GM18907 (cell line): Measurements from ENCODE around the gene PAFAH1B2.

Source experiments
- ATAC-seq: cut with Tn5 transposase; IDR thresholded peaks from one replicate; pipeline ENCODE4 v1.9.1; 2021; ENCODE audit warnings: mild to moderate bottlenecking, moderate library complexity; ENCODE audit not compliant: unreplicated experiment

The PAFAH1B2 gene

DNA sequence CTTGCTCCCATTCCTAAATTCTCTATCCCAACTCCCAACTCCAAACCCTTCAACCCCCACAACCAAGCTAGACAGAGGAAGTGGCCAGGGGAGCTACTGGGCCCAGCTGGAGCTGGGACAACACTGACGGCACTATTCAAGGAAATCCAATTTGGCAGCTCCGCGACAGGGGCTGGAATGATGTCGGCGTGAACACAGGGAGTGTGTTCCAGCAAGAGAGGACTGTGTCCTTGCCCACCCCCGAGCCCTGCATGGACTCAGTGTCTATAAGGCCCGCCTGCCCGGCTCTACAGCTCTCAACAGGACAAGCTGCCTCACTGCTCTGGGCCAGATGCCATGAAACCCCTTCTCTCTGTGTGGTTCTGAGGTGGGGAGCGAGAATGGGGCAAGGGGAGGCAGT, 76.5 kb downstream of the PAFAH1B2 start:
- no peak for ATAC-seq

DNA sequence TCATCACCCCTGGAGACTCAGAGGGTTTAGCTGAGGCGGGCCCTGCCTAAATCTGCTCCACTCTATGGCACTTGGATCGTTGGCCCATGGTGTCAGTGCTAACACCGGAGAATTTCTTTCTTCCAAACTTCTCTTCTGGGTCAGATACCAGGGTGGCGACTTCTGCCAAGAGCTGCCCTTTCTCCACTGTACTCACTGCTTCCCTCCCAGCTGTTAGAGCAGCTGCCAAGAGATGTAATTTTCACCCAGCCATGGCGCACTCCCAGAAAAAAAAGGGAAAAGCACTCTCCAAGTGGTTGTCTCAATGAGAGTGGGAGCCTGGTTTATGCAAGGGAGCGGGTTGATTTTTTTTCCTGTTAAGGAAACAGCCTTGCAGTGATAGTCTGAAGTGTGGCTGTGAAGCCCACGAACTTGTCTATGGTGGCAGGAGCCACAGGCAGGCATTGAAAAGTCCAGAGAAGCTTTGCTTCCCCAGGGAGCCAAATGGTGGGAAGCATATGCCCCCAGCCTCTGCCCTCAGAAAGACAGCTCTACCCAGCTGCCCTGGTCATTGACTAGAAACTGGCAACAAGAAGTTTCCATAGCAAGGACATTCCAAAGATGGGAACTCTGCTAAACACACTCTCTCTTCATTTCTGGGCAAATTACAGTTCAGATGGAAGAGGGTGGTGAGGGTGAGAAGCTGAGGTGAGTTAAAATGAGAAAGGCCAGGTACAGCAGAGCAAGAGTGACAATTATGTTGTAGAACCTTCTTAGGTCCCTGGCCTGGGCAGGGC, 77.1 kb downstream of the PAFAH1B2 start:
- ATAC-seq = no peak

DNA sequence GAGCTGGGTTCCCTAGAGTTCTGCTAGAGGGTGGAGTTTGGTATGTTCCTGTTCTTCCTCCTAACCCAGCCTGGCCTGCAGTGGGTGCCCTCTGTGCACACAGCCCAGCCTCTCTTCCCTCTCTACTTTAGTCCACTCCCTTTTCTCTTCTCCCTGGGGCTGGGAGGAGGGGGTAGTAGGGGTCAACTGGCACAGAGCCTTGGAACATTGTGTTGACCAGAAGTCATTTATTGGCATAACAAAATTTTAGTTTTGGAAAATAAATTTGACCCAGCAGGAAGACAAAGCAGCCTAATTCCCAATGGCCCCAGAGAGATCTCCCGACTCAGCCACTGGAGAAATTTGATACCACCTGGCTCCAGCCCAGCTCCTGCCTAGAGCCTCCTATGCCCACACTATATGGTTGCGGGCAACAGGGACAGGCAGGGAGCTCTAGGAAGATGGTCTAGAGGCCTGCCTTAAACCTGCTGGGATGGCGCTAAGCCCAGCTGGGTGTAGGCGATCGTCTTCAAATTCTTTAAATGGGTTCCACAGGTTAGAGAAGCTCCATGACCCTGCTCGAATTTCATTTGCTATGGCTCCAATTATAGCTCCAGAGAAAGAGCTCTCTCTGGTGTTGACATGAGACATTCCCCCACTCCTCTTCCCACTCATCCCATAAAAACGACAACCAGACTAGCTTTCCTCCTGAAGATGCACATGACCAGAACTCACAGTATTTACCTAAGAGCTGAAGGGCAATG, 77.9 kb downstream of the PAFAH1B2 start:
- ATAC-seq = no peak

DNA sequence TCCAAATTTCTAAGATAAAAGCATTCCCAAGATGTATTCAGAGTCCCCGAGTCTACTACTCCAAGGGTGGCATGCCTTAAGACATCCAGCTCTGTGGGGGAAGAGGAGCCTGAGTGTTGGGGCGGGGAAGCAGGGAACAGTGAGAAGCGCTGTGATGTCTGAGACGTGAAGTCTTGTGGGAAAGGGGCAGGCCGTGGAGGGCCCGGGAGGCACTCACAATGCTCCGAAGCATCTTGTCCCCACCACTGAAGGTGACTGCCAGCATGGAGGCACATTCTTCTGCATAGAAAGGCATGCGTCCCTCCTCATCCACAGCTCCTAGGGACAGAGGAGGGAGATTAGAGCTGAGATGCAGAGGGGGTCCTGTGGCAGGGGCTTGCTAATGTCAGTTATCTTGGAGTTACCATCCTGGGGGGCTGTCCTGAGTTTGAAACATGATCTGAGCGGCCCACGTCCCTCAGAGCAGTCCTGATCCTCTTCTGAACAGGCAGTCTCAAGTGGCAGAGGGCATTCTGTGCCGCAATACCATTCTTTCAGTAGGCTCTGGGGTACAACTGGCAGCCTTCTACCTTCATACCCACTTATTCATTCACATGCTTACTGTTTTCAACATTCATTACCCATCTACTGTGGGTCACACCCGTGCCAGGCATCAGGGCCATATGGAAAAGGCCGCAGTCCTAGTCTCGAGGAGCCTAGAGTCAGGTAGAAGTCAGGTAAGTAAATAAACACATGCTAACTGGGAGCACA, 79.1 kb downstream of the PAFAH1B2 start:
- ATAC-seq = no peak

DNA sequence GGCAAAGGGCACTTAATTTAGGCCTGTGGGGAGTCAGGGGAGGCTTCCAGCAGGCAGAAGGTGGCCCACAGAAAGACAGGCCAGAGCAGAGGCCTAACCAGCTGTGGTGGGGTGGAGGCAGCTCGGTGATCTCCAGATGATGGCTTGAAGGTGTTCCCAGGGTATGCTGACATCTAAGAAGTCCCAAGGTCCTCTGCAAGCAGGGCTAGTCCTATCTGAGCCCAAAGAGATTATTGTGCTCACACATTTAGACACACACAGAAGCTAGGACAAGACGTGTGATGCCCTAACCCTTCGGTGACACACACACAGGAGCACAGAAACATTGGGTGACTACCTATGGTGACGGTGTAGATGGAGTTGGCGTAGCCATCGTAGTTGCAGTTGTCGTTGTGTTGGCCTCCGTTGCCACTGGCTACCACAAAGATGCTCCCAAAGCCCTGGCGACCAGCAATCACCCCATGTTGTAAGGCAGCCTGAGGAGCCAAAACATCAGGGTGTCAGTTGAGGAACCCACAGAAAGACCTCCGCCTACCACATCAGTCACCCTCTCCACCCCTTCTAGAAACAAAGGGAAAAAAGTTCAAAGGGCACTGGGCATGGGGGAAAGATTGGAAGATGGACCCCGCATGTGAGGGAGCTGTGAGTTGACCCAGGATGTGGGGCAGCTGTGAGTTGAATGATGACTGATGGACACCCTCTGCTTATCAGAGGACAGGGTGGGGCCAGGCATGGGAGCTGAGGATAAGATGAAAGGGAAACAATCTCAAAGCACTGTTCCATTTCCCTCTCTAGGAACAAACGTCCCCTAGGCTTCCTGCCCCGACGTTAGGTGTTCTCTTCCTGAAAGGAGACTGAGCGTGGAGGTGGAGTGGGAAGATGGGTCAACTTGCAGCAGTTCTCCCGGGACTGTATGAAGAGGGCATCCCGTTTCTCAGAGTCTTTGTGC, 79.9 kb downstream of the PAFAH1B2 start:
- no peak for ATAC-seq

DNA sequence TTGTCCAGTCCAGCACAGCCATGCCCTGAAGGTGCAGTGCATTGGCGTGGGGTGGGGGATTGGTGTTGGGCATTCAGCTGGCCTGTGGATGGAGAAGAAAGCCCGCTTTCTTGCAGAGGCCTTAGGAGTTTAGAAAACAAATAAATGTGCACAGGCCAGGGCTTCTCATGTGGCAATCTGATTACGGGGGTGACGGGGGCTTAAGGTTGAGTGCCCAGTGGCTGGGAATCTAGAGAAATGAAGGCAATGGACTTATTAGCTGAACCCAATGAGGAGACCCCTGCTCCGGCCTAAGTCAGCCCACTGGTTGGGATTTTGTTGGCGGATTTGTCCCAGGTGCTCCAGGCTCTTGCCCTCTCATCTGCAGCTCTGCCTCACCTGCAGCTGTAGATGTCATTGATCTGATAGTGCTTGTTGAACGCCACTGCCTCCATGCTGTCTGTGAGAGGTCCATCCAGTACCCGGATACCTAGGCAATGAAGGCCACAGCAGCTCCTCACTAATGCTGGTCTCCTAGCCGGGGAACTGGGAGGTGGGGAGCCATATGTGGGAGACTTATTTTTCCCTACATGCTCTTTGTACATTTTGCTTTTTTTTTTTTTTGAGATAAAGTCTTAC, 81.6 kb downstream of the PAFAH1B2 start:
- no peak for ATAC-seq
